IMR-90 (cell line): ENCODE measurements around the gene PI4K2B. TPM values are rescaled to one million over a fixed set of nuclear protein-coding genes. Genes with fewer than 3 reads are reported as not detected.

Source experiments
- ATAC-seq: fragments of 200-7000 bp; cut with Tn5 transposase; 2 replicates; pipeline ENCODE4 v1.9.1; 2020; ENCODE audit warnings: low read depth, mild to moderate bottlenecking, moderate library complexity
- BruUV-seq: library from RNA; stranded (reverse); fragments of 400-500 nt; replicated peaks from 2 replicates; lab custom pipeline; 2021; lab: Mats Ljungman, UMichigan
- CTCF ChIA-PET: fragments of 300-600 bp; formaldehyde crosslinking; extraction: SDS; loops from one replicate; lab custom pipeline; 2021; ENCODE audit warnings: antibody characterized with exemption; lab: Yijun Ruan, JAX
- POLR2A ChIA-PET: fragments of 300-600 bp; sonication (Branson Sonifier 250); formaldehyde crosslinking; loops from one replicate; lab custom pipeline; 2022; ENCODE audit warnings: antibody characterized with exemption; ENCODE audit not compliant: unreplicated experiment; lab: Charles Lee
- DNase-seq: peaks from one replicate; pipeline ENCODE4 v3.0.0; 2013
- H2AFZ ChIP-seq: replicated peaks from 2 replicates; pipeline ENCODE3; 2013; ENCODE audit warnings: low read length, mild to moderate bottlenecking; ENCODE audit not compliant: poor library complexity
- H2AK5ac ChIP-seq: 2 replicates; pipeline ENCODE4 v1.6.1; 2013; ENCODE audit warnings: low read depth, low read length, inconsistent platforms
- H2AK9ac ChIP-seq: replicated peaks from 2 replicates; pipeline ENCODE3; 2013; ENCODE audit warnings: mild to moderate bottlenecking, low read depth, low read length, moderate library complexity; ENCODE audit not compliant: poor library complexity
- H2BK120ac ChIP-seq: 2 replicates; pipeline ENCODE4 v1.6.1; 2013; ENCODE audit warnings: low read depth, low read length, inconsistent platforms
- H2BK15ac ChIP-seq: 3 replicates; pipeline ENCODE4 v1.6.1; 2013; ENCODE audit warnings: low read depth, low read length, inconsistent platforms
- H2BK20ac ChIP-seq: 2 replicates; pipeline ENCODE4 v1.6.1; 2013; ENCODE audit warnings: low read depth, mild to moderate bottlenecking, inconsistent platforms, low read length, moderate library complexity
- H2BK5ac ChIP-seq: 2 replicates; pipeline ENCODE4 v1.6.1; 2013; ENCODE audit warnings: mild to moderate bottlenecking, low read depth, low read length, inconsistent platforms; ENCODE audit not compliant: poor library complexity, severe bottlenecking
- H3K14ac ChIP-seq: replicated peaks from 2 replicates; pipeline ENCODE4 v1.6.1; 2013; ENCODE audit warnings: low read depth, low read length, inconsistent platforms
- H3K18ac ChIP-seq: 2 replicates; pipeline ENCODE4 v1.6.1; 2013; ENCODE audit warnings: low read depth, low read length, control low read depth
- H3K23ac ChIP-seq: 2 replicates; pipeline ENCODE4 v1.6.1; 2013; ENCODE audit warnings: low read depth, low read length, inconsistent platforms
- H3K27ac ChIP-seq: 2 replicates; pipeline ENCODE4 v1.5.1; 2013; ENCODE audit warnings: mild to moderate bottlenecking, control low read depth, low read length; ENCODE audit not compliant: insufficient read depth
- H3K27me3 ChIP-seq: 2 replicates; pipeline ENCODE4 v1.6.1; 2013; ENCODE audit warnings: low read length; ENCODE audit not compliant: control insufficient read depth, insufficient read depth
- H3K36me3 ChIP-seq: 2 replicates; pipeline ENCODE4 v1.6.1; 2013; ENCODE audit warnings: low read length, mixed read lengths; ENCODE audit not compliant: control insufficient read depth, insufficient read depth
- H3K4ac ChIP-seq: 2 replicates; pipeline ENCODE4 v1.6.1; 2013; ENCODE audit warnings: low read depth, low read length, inconsistent platforms
- H3K4me1 ChIP-seq: 2 replicates; pipeline ENCODE4 v1.6.1; 2013; ENCODE audit warnings: low read length, mixed read lengths; ENCODE audit not compliant: control insufficient read depth, insufficient read depth
- H3K4me2 ChIP-seq: 2 replicates; pipeline ENCODE4 v1.6.1; 2013; ENCODE audit warnings: low read depth, mild to moderate bottlenecking, control low read depth, low read length, moderate library complexity
- H3K4me3 ChIP-seq: 2 replicates; pipeline ENCODE4 v1.5.1; 2013; ENCODE audit warnings: low read depth, mild to moderate bottlenecking, control low read depth, low read length, moderate library complexity; ENCODE audit not compliant: insufficient read depth
- H3K56ac ChIP-seq: 2 replicates; pipeline ENCODE4 v1.6.1; 2013; ENCODE audit warnings: low read length, inconsistent platforms; ENCODE audit not compliant: insufficient read depth; ENCODE audit errors: extremely low read depth
- H3K79me1 ChIP-seq, 2 experiments: 2 replicates each; pipeline ENCODE4 v1.6.1; 2013; ENCODE audit warnings: low read length in 2 of 2, inconsistent platforms in 1 of 2, low read depth in 1 of 2
- H3K9ac ChIP-seq: 2 replicates; pipeline ENCODE4 v1.6.1; 2013; ENCODE audit warnings: low read depth, low read length, control low read depth
- H3K9me1 ChIP-seq: 2 replicates; pipeline ENCODE4 v1.6.1; 2013; ENCODE audit warnings: low read length, inconsistent platforms; ENCODE audit not compliant: insufficient read depth
- H3K9me3 ChIP-seq: 2 replicates; pipeline ENCODE4 v1.6.1; 2013; ENCODE audit warnings: low read length; ENCODE audit not compliant: control insufficient read depth, insufficient read depth
- H4K20me1 ChIP-seq: 2 replicates; pipeline ENCODE4 v1.6.1; 2013; ENCODE audit warnings: low read length, inconsistent platforms; ENCODE audit not compliant: insufficient read depth
- H4K5ac ChIP-seq: 2 replicates; pipeline ENCODE4 v1.6.1; 2013; ENCODE audit warnings: mild to moderate bottlenecking, low read depth, low read length, control low read depth
- H4K8ac ChIP-seq, 2 experiments: 2 replicates each; pipeline ENCODE4 v1.6.1; 2013; ENCODE audit warnings: low read depth in 2 of 2, low read length in 2 of 2, control low read depth in 1 of 2, inconsistent platforms in 1 of 2
- H4K91ac ChIP-seq: 2 replicates; pipeline ENCODE4 v1.6.1; 2013; ENCODE audit warnings: low read depth, low read length, inconsistent platforms; ENCODE audit not compliant: insufficient read depth
- BHLHE40 ChIP-seq: fragments of 150-350 bp; IDR thresholded peaks from 2 replicates; pipeline ENCODE4 v1.6.1; 2016; ENCODE audit warnings: mild to moderate bottlenecking, low read depth, low read length
- NFE2L2 ChIP-seq: fragments of 150-350 bp; IDR thresholded peaks from 2 replicates; pipeline ENCODE4 v1.6.1; 2016; ENCODE audit warnings: low read depth, mild to moderate bottlenecking, low read length
- RCOR1 ChIP-seq: IDR thresholded peaks from 2 replicates; pipeline ENCODE4 v1.6.1; 2012; ENCODE audit warnings: mild to moderate bottlenecking, low read length, improper control_type of control experiment; ENCODE audit not compliant: insufficient replicate concordance
- WGBS, 2 experiments: methylation state at CpG; one replicate each; pipeline versions ENCODE4 v1.1.5 to v1.1.7; 2013; ENCODE audit warnings: missing lambda C conversion rate in 2 of 2; ENCODE audit not compliant: insufficient read length in 1 of 2; ENCODE audit errors: extremely low coverage in 2 of 2; 5-methylcytosine and 5-hydroxymethylcytosine counted together
- dilution Hi-C: fragments of 300-500 bp; cut with HindIII; formaldehyde crosslinking; loops from one replicate; pipeline ENCODE4 v1.14.3; 2018; ENCODE audit warnings: low sequenced_read_pairs; ENCODE audit not compliant: unreplicated experiment
- in situ Hi-C: fragments of 300-500 bp; cut with MboI; formaldehyde crosslinking; loops from 3 replicates; pipeline ENCODE4 v1.14.3; 2019; ENCODE audit warnings: low sequenced_read_pairs, inconsistent platforms, mixed read lengths
- intact Hi-C: fragments of 100-400 bp; cut with micrococcal nuclease; formaldehyde crosslinking; loops from 2 replicates; pipeline ENCODE4 v1.10.0; 2022
- polyA plus RNA-seq, 3 experiments: library from polyadenylated mRNA; depleted of rRNA; stranded (reverse); fragments of >200 nt; gene quantifications; 2 replicates each; pipeline ENCODE4 v1.2.3, GENCODE V29; 2012; ENCODE audit warnings: low replicate concordance in 1 of 3
- total RNA-seq: library from RNA; depleted of rRNA; stranded (reverse); fragments of >200 nt; gene quantifications from 2 replicates; pipeline ENCODE4 v1.2.3, GENCODE V29; 2012

The PI4K2B gene
- total and polyA plus RNA-seq, 2 of the 4 experiments (the other 2 are of a cell fraction), result 6.5 to 7.6 TPM

DNA sequence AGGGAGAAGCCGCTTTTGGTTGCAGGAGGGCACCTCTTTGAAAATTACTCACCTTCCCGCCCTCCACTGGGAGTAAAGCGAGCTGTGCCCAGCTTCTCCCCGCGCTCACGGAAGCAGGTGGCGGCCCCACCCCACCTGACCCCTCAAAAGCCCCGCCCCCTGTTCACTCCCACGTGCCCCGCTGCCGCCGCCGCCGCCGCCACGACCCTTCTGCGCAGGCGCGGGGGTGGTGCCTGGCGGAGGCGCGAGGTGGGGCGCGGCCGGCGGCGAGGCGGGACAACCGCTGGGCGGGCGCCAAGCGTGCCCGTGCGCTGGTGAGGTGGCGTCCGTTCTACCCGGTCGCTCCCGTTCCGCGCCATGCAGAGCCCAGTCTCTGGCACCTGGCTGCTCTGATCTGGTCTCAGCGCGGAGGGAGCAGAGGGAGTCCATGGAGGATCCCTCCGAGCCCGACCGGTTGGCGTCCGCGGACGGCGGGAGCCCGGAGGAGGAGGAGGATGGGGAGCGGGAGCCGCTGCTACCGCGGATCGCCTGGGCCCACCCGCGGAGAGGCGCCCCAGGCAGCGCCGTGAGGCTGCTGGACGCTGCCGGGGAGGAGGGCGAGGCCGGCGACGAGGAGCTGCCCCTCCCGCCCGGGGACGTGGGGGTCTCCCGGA, at the start of gene PI4K2B (continued):
- no peak for TF ChIP-seq RCOR1
- peak; percentile 88 for TF ChIP-seq BHLHE40
- TF ChIP-seq NFE2L2, result no peak

GRCh38 chr4:25184056-25184455, 49.8 kb upstream of the PI4K2B start:
- DNase-seq, result no peak
- BruUV-seq, result no TSS peak
- no peak overlapping the region for H3K14ac ChIP-seq
- no peaks in the 10 kb centered on the region for H3K9me1 ChIP-seq
- no CpG with 5 or more reads among the region's 4 CpGs for WGBS, 2 experiments
- no peaks in the 10 kb centered on the region for H4K20me1 ChIP-seq
- no peak overlapping the region for H3K4me2 ChIP-seq
- H2BK120ac ChIP-seq, result no peak overlapping the region
- no peak overlapping the region for H4K5ac ChIP-seq
- in situ Hi-C loops (loop anchor here (10.0 kb wide), 1 partner anchor 181 kb away; no protein-coding TSS in a partner anchor), intact Hi-C loops (no loop called here), dilution Hi-C loops (no loop called here)
- no peak overlapping the region for H2AFZ ChIP-seq
- no peak overlapping the region for H4K8ac ChIP-seq
- no peak overlapping the region for H3K4ac ChIP-seq
- H2AK9ac ChIP-seq, result no peak overlapping the region
- H2BK20ac ChIP-seq, result no peak overlapping the region
- no peaks in the 10 kb centered on the region for H3K36me3 ChIP-seq
- H3K27me3 ChIP-seq, result no peaks in the 10 kb centered on the region
- no peak overlapping the region for H3K18ac ChIP-seq
- H3K9ac ChIP-seq, result no peak overlapping the region
- ChIA-PET CTCF (no interaction called here), POLR2A (no interaction called here)
- no peaks in the 10 kb centered on the region for H3K79me1 ChIP-seq
- no peak overlapping the region for H3K4me3 ChIP-seq
- no peak overlapping the region for H2BK15ac ChIP-seq
- H3K27ac ChIP-seq, result no peak overlapping the region
- H2BK5ac ChIP-seq, result no peak overlapping the region
- peaks cover 2% of the 10 kb centered on the region; the same call in 1 of the 2 replicates for H3K4me1 ChIP-seq
- no peak overlapping the region for H4K91ac ChIP-seq
- H2AK5ac ChIP-seq, result no peak overlapping the region
- no peak overlapping the region for H3K23ac ChIP-seq
- H3K56ac ChIP-seq, result no peak overlapping the region
- no peak for ATAC-seq
- no peak for TF ChIP-seq NFE2L2
- no peaks in the 10 kb centered on the region for H3K9me3 ChIP-seq
